Glutamatergic neuron (in vitro differentiated cells): Measurements from ENCODE around the gene ULK1. TPM values are rescaled to one million over a fixed set of nuclear protein-coding genes. Genes with fewer than 3 reads are reported as not detected.
A peak's percentile ranks its signal among the peaks of the same experiment; 100 is the strongest.

Source experiments
- DNase-seq: peaks from one replicate; pipeline ENCODE4 v3.0.0; 2022
- H3K27ac Mint-ChIP-seq: one replicate; pipeline ENCODE4 v1.8.0; 2020; ENCODE audit warnings: mild to moderate bottlenecking, mixed read lengths, inconsistent platforms; ENCODE audit not compliant: unreplicated experiment
- H3K27me3 Mint-ChIP-seq: one replicate; pipeline ENCODE4 v1.8.0; 2020; ENCODE audit warnings: mild to moderate bottlenecking, moderate library complexity, mixed read lengths, inconsistent platforms; ENCODE audit not compliant: unreplicated experiment
- H3K36me3 Mint-ChIP-seq: one replicate; pipeline ENCODE4 v1.8.0; 2020; ENCODE audit warnings: mild to moderate bottlenecking, mixed read lengths, inconsistent platforms; ENCODE audit not compliant: unreplicated experiment
- H3K4me1 Mint-ChIP-seq: one replicate; pipeline ENCODE4 v1.8.0; 2020; ENCODE audit warnings: mild to moderate bottlenecking, low read depth, mixed read lengths, inconsistent platforms; ENCODE audit not compliant: unreplicated experiment
- H3K4me3 Mint-ChIP-seq: one replicate; pipeline ENCODE4 v1.8.0; 2020; ENCODE audit warnings: mild to moderate bottlenecking, mixed read lengths, inconsistent platforms; ENCODE audit not compliant: unreplicated experiment
- H3K9me3 Mint-ChIP-seq: one replicate; pipeline ENCODE4 v1.8.0; 2020; ENCODE audit warnings: mild to moderate bottlenecking, moderate library complexity, mixed read lengths, inconsistent platforms; ENCODE audit not compliant: unreplicated experiment
- CTCF ChIP-seq: fragments of 200-600 bp; sonication (generic); IDR thresholded peaks from one replicate; pipeline ENCODE4 v1.5.0; 2021; ENCODE audit not compliant: partially characterized antibody, unreplicated experiment
- total RNA-seq: library from RNA; stranded (reverse); fragmentation: NEBNext Ultra II Directional; extraction: Animal tissue kit (Norgen Biotek cat#: 25700); gene quantifications from one replicate; pipeline ENCODE4 v1.2.1, GENCODE V29; 2021; ENCODE audit not compliant: unreplicated experiment

Gene ULK1
- total RNA-seq, 1 donor from 2014 or later, result 168 TPM

DNA sequence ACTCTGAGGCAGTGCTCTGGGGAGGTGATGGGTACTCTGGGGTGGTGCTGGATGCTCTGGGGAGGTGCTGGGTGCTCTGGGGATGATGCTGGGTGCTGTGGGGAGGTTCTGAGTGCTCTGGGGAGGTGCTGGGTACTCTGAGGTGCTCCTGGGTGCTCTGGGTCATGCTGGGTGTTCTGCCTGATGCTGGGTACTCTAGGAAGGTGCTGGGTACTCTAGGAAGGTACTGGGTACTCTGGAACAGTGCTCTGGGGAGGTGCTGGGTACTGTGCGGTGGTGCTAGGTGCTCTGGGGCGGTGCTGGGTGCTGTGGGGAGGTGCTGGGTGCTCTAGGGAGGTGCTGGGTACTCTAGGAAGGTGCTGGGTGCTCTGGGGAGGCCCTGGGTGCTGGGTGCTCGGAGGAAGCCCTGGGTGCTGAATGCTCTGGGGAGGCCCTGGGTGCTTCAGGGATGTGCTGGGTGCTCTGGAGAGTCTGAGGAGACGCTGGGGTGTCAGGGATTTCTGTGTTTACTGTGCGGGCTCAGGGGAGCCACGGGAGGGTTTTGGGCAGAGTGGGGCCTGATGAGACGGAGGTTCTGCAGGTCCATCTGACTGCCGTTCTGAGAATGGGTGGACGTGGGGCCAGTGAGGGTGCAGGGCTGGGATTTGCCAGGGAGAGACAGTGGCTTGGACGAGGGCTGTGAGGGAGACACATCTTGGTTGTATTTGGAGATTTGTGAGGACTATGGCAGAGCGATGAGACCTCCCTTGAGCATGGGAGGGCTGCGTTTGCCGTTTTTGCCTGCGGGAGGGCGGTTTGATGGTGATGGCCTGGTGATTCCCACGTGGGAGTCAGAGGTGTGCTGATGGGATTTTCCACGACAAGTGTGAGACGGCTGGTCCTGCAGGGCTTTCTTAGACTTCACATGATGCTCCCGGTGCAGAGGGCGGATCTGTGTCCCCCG lies 36.2 kb upstream of the ULK1 start:
- DNase-seq, result no peak
- peak overlapping the region; percentile 80 for H3K27ac Mint-ChIP-seq
- H3K9me3 Mint-ChIP-seq, result peaks cover 30% of the 10 kb centered on the region
- H3K4me3 Mint-ChIP-seq, result peak overlapping the region; percentile 34
- peaks cover 13% of the 10 kb centered on the region for H3K4me1 Mint-ChIP-seq
- H3K27me3 Mint-ChIP-seq, result peaks cover 20% of the 10 kb centered on the region
- no peak for TF ChIP-seq CTCF
- H3K36me3 Mint-ChIP-seq, result no peaks in the 10 kb centered on the region

GRCh38 chr12:131860472-131861260 lies 33.8 kb upstream of the ULK1 start:
- H3K9me3 Mint-ChIP-seq, result peaks cover 27% of the 10 kb centered on the region
- no peak for TF ChIP-seq CTCF
- H3K4me3 Mint-ChIP-seq, result no peak overlapping the region
- no peaks in the 10 kb centered on the region for H3K36me3 Mint-ChIP-seq
- DNase-seq, result no peak
- H3K27ac Mint-ChIP-seq, result peak overlapping the region; percentile 89
- H3K27me3 Mint-ChIP-seq, result peaks cover 20% of the 10 kb centered on the region
- H3K4me1 Mint-ChIP-seq, result peaks cover 13% of the 10 kb centered on the region

- Mint-ChIP-seq H3K9me3 (peaks cover 22% of the 10 kb centered on the region), H3K36me3 (no peaks in the 10 kb centered on the region), H3K27ac (peak overlapping the region; percentile 33), H3K4me3 (no peak overlapping the region), H3K27me3 (peaks cover 17% of the 10 kb centered on the region), H3K4me1 (peaks cover 13% of the 10 kb centered on the region)
- DNase-seq, result no peak
- no peak for TF ChIP-seq CTCF
Measured at GRCh38 chr12:131861261-131862083, 33.0 kb upstream of the ULK1 start.

DNA sequence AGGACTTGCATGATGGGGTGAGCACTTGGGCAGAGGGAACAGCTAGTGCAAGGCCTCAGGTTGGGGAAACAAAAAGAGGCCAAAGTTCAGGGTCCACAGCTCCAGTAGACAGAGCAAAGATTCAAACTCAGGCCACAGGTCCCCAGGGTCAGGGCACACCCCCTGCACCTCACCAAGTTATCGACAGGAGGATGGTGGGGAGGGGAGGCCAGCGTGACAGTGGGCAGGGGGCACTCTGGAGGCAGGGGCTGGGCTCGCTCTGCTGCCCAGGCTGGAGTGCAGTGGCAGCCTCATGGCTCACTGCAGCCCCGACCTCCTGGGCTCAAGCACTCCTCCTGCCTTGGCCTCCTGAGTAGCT lies 32.4 kb upstream of the ULK1 start:
- Mint-ChIP-seq H3K27me3 (peaks cover 14% of the 10 kb centered on the region), H3K4me3 (no peak overlapping the region), H3K9me3 (peaks cover 19% of the 10 kb centered on the region), H3K36me3 (no peaks in the 10 kb centered on the region), H3K4me1 (peaks cover 13% of the 10 kb centered on the region), H3K27ac (no peak overlapping the region)
- DNase-seq, result no peak
- no peak for TF ChIP-seq CTCF
